ENCODE results near the gene MBP.
A peak's percentile ranks its signal among the peaks of the same experiment; 100 is the strongest.

Gene MBP

GRCh38 chr18:77150588-77150987, 18.0 kb upstream of the MBP start:
- Histone ChIP-seq H4K20me1 (ENCODE audit: insufficient read depth, low read length) (no peaks in the 10 kb centered on the region), H3F3A (ENCODE audit: insufficient read depth, low read length) (peaks cover 16% of the 10 kb centered on the region; the same call in 1 of the 2 replicates), H3K27ac (ENCODE audit: low read depth, low read length, poor library complexity, severe bottlenecking) (peak overlapping the region; percentile 93), H3K4me2 (ENCODE audit: low read length) (peak overlapping the region; percentile 82; the same call in 1 of the 2 replicates), H3K79me2 (ENCODE audit: insufficient read depth, low read length) (no peaks in the 10 kb centered on the region), H3K9me3 (ENCODE audit: low read length) (0 out of 2 replicates have a peak, but pooled peaks cover 3% of the 10 kb centered on the region), H3K9ac (ENCODE audit: low read length) (no peak overlapping the region; the same call in 1 of the 2 replicates), H2AFZ (ENCODE audit: low read length) (no peak overlapping the region), H3K27me3 (ENCODE audit: insufficient read depth, low read length) (no peaks in the 10 kb centered on the region), H3K36me3 (ENCODE audit: insufficient read depth, low read length) (0 out of 2 replicates have a peak, but pooled peaks cover 4% of the 10 kb centered on the region), H3K9me2 (ENCODE audit: low read depth, low read length) (no peaks in the 10 kb centered on the region), H3K4me3 (ENCODE audit: low read depth, low read length, poor library complexity, severe bottlenecking) (peak overlapping the region; percentile 50), H3K4me1 (ENCODE audit: insufficient read depth, low read length, severe bottlenecking) (peaks cover 52% of the 10 kb centered on the region)
- TF ChIP-seq EZH2 (IDR thresholded peaks at IDR 0.05; ENCODE audit: borderline replicate concordance, low read length) (no peak), CTCF (IDR thresholded peaks at IDR 0.05; ENCODE audit: low read length) (no peak)

GRCh38 chr18:77148289-77148688, 15.7 kb upstream of the MBP start:
- Histone ChIP-seq H3K4me1 (ENCODE audit: insufficient read depth, low read length, severe bottlenecking) (peaks cover 52% of the 10 kb centered on the region), H3K27ac (ENCODE audit: low read depth, low read length, poor library complexity, severe bottlenecking) (peak overlapping the region; percentile 35), H3K27me3 (ENCODE audit: insufficient read depth, low read length) (no peaks in the 10 kb centered on the region), H3K9me3 (ENCODE audit: low read length) (peaks cover 14% of the 10 kb centered on the region), H3F3A (ENCODE audit: insufficient read depth, low read length) (peaks cover 16% of the 10 kb centered on the region; the same call in 1 of the 2 replicates), H3K4me3 (ENCODE audit: low read depth, low read length, poor library complexity, severe bottlenecking) (no peak overlapping the region), H2AFZ (ENCODE audit: low read length) (no peak overlapping the region), H4K20me1 (ENCODE audit: insufficient read depth, low read length) (no peaks in the 10 kb centered on the region), H3K4me2 (ENCODE audit: low read length) (no peak overlapping the region), H3K36me3 (ENCODE audit: insufficient read depth, low read length) (no peaks in the 10 kb centered on the region), H3K9me2 (ENCODE audit: low read depth, low read length) (no peaks in the 10 kb centered on the region), H3K79me2 (ENCODE audit: insufficient read depth, low read length) (no peaks in the 10 kb centered on the region), H3K9ac (ENCODE audit: low read length) (no peak overlapping the region)
- TF ChIP-seq CTCF (IDR thresholded peaks at IDR 0.05; ENCODE audit: low read length) (no peak), EZH2 (IDR thresholded peaks at IDR 0.05; ENCODE audit: borderline replicate concordance, low read length) (no peak)

- H3F3A ChIP-seq (ENCODE audit: insufficient read depth, low read length): peaks cover 16% of the 10 kb centered on the region; the same call in 1 of the 2 replicates
- no peaks in the 10 kb centered on the region for H3K9me2 ChIP-seq (ENCODE audit: low read depth, low read length)
- peaks cover 14% of the 10 kb centered on the region for H3K9me3 ChIP-seq (ENCODE audit: low read length)
- no peaks in the 10 kb centered on the region for H4K20me1 ChIP-seq (ENCODE audit: insufficient read depth, low read length)
- H2AFZ ChIP-seq (ENCODE audit: low read length): no peak overlapping the region
- peak overlapping the region; percentile 54 for H3K27ac ChIP-seq (ENCODE audit: low read depth, low read length, poor library complexity, severe bottlenecking)
- no peaks in the 10 kb centered on the region for H3K79me2 ChIP-seq (ENCODE audit: insufficient read depth, low read length)
- no peaks in the 10 kb centered on the region for H3K36me3 ChIP-seq (ENCODE audit: insufficient read depth, low read length)
- TF ChIP-seq EZH2 (IDR thresholded peaks at IDR 0.05; ENCODE audit: borderline replicate concordance, low read length) (no peak), CTCF (IDR thresholded peaks at IDR 0.05; ENCODE audit: low read length) (no peak; the same call in 1 of the 2 replicates)
- no peak overlapping the region for H3K4me3 ChIP-seq (ENCODE audit: low read depth, low read length, poor library complexity, severe bottlenecking)
- no peaks in the 10 kb centered on the region for H3K27me3 ChIP-seq (ENCODE audit: insufficient read depth, low read length)
- peaks cover 43% of the 10 kb centered on the region for H3K4me1 ChIP-seq (ENCODE audit: insufficient read depth, low read length, severe bottlenecking)
- peak overlapping the region; percentile 5; the same call in 1 of the 2 replicates for H3K4me2 ChIP-seq (ENCODE audit: low read length)
- H3K9ac ChIP-seq (ENCODE audit: low read length): no peak overlapping the region
Measured at GRCh38 chr18:77147418-77147852, 14.9 kb upstream of the MBP start.
